MV-4-11 (cell line): ENCODE data around the gene HOMER2.

ENCODE experiments used
- DNase-seq: peaks from one replicate; lab custom pipeline; 2025; lab: John Stamatoyannopoulos, UW

The HOMER2 gene

DNA sequence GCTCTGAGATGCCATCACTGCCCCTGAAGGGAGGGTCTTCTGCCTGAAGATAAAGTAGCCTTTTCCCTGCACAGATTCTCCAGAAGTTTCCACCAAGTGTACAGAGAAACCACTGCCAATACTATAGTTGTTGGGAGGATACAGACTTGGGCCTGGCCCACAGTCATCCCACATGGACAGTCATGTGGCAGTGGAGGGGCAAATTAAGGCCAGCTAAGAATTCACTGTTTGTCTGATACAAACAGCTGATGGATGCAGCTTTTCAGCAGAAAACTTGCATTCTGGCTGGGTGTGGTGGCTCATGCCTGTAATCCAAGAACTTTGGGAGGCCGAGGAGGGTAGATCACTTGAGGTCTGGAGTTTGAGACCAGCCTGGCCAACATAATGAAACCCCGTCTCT, 22.1 kb downstream of the HOMER2 start:
- DNase-seq: no peak

- no peak for DNase-seq
These were observed 23.8 kb downstream of the HOMER2 start for GRCh38 chr15:82928711-82929110.

- no peak for DNase-seq
These were observed 28.8 kb downstream of the HOMER2 start for GRCh38 chr15:82923744-82924143.

DNA sequence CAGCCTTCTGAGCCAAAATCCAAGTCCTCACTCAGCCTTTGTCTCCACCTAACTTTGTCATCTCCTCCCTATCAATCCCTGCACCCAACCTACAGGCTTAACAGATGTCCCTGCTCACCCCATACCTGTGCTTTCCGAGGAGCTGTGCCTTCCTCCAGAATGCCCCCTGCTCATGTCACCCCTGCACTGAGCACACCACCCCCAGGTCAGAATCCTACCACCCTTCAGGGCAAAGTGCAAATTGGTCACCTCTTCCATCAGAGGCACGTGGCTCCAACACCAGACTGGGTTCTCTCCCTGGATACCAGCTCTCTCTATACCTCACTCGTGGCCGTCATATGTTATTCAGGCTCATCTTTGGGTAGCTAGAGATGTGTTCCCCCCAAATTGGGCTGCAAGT, 29.8 kb downstream of the HOMER2 start:
- DNase-seq: no peak

DNA sequence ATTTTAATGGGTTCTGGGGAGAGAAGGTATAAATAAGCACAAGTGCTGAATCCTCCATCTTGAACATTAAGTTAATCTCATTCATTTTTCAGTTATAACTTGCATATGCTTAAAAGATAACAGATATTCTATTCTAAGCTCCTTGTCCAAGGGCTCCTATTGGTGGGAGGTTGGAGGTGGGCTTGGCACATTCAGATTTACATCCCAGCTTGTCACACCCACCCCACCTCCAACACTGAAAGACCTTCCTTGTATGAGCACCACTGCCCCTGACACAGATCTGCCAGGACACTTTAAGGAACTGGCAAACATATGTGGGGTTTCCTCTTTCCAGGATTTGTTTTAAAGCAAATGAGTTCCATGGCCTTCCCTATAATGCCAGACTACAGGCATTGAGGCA, 30.6 kb downstream of the HOMER2 start:
- no peak for DNase-seq

GRCh38 chr15:82921242-82921641, 31.3 kb downstream of the HOMER2 start:
- DNase-seq: no peak

GRCh38 chr15:82919231-82919886, 33.2 kb downstream of the HOMER2 start:
- DNase-seq: no peak

- DNase-seq: no peak
These were observed 33.8 kb downstream of the HOMER2 start for GRCh38 chr15:82918607-82919230.

DNA sequence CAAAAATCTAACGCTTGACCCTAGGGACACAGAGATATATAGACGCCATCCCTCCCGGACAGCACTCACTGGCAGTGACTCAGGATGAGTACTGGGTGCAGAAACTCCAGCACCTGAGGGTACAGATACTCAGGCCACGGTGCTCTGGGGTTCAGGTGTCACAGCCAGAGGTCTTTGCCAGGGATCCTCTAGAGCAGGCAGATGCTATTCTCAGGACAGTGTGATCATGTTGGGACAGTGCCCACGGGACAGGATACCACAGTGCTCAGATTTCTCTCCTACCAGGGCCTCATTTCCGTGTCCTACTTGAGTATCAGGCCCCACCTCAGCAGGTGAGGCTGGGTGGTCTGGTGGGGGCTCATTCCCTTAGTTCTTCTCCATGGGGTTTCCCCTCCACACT, 34.4 kb downstream of the HOMER2 start:
- DNase-seq: no peak

- DNase-seq: no peak
These were observed 35.3 kb downstream of the HOMER2 start for GRCh38 chr15:82917249-82917648.

- no peak for DNase-seq
These were observed 36.2 kb downstream of the HOMER2 start for GRCh38 chr15:82916161-82916952.

DNA sequence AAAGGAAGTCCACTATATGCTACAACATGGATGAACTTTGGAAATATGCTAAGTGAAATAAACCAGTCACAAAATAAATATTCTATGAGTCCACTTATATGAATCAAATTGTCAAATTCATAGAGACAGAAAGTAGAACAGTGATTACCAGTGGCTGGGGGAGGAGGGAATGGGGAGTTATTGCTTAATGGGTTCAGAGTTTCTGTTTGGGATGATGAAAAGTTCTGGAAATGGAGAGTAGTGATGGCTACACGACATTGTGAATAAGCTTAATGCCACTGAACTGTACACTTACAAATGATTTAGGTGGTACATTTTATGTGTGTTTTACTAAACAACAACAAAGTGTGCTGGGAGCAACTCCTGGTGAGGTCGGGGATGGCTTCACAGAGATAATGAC, 38.1 kb downstream of the HOMER2 start:
- DNase-seq: no peak

DNA sequence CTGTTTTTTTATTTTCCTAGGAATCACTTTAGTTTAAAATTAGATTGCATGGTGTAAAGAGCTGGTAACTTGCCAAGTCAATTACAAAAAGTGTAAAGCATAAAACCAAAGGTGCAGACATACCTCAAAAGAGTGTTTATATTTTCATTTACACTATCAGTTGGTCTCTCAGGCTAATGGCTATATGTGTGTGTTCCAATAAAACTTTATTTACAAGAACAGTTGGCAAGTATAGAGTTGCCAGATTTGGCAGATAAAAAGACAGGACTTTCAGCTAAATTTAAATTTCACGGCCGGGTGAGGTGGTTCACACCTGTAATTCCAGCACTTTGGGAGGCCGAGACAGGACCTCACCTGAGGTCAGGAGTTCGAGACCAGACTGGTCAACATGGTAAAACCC, 41.1 kb downstream of the HOMER2 start:
- DNase-seq: no peak

DNA sequence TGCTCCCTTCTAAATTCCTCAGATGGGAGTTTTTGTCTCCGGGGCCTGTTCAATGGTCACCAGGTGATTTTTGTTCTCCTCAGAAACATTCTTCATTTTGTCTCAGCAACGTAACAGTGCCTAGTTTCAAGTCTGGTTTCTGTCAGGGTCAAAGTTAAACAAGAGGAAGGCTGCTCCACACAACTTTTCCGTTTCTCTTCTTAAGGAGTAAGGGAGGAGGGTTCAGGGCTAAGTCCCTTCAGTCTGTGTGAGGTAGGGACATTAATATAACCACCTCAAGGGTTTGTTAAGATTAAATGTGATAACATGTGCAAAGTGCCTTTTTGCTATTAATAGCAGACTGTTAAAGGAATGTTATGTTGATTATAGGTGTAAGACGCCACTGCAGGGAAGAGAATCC, 41.8 kb downstream of the HOMER2 start:
- peak; percentile 5 for DNase-seq

DNA sequence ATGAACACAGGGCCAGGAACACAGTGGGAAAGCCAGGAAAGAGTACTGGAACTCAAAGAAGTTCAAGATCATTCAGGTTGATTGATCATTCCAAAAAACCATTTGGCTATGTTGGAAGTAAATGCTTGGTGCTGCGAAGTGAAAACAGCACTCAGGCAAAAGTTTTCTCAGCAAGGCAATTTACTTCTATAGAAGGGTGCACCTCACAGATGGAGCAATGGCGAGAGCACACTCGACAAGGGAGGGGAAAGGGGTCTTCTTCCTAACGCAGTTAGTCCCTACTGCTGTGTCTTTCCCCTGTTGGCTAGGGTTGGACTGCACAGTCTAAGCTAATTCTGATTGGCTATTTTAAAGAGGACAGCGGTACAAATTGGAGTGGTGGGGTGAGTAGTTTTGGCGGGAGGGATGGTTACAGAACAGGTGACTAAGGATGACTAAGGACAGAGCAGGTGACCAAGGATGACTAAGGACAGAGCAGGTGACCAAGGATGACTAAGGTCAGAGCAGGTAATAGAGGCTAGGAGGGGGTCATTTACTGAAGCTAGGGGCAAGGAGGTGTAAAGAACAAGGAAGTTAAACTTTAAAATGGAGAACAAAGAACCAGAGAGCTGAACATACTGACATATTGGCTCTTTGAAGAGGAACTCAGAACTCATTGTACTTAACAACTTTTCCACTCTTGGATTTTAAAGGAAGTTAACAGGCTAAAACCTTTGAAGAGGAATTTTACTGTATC, 43.3 kb downstream of the HOMER2 start:
- peak; percentile 22 for DNase-seq

DNA sequence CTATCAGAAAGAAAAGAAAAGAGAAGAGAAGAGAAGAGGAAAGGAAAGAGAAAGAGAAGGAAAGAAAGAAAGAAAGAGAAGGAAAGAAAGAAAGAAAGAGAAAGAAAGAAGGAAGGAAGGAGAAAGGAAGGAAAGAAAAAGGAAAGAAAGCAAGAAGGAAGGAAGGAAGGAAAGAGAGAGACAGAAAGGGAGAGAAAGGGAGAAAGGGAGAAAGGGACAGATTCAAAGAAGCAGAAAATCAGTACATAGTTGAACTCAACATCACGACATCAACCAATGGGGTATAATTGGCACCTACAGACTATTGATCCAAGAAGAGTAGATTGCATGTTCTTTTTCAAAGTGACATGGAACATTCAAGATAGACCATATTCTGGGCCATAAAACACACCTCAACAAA, 45.2 kb downstream of the HOMER2 start:
- no peak for DNase-seq

GRCh38 chr15:82904574-82904973, 47.9 kb downstream of the HOMER2 start:
- DNase-seq: no peak

GRCh38 chr15:82903511-82903910, 49.0 kb downstream of the HOMER2 start:
- DNase-seq: no peak

- DNase-seq: no peak
These were observed 51.3 kb downstream of the HOMER2 start for GRCh38 chr15:82901114-82901805.

GRCh38 chr15:82900511-82901060, 51.9 kb downstream of the HOMER2 start:
- DNase-seq: no peak

DNA sequence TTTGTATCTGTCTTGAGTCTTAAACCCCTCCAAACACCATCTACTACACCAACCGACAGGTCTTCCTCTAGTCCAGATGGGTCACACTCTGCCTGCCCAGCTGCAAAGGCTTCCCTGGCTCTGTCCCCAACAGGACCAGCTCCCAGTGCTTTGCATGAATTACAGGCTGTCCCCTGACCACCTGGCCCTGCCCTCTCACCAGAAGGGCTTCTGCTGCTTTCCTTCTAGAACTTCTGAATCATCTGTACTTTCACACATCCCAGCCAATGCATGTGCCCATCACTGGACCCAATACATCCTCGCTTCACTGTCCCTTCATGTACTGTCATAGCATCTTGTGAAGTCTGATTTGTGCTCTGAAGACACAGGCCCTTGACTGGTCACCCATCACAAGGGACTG, 53.6 kb downstream of the HOMER2 start:
- DNase-seq: no peak

DNA sequence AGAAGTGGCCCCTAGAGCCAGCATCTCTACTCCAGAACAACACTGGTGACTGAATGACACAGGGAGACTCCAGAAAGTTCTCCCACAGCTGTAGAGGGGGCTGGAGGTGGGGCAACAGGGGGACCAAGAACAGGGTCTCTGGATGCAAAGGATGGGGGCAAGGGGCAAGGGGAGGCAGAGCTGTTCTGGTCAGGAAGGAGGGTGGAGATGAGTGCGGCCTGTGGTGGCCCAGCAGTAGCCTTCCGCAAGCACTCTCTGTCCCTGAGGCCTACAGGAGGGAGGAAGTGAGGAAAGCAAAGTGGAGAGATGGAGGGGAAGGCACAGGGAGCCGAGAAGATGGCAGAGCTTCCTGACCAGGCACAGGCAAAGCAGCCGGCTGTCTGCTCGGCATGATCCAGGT, 56.5 kb downstream of the HOMER2 start:
- no peak for DNase-seq
